Measurements from ENCODE around the gene GALNT18. TPM values are rescaled to one million over a fixed set of nuclear protein-coding genes. Genes with fewer than 3 reads are reported as not detected.
A peak's percentile ranks its signal among the peaks of the same experiment; 100 is the strongest.

The GALNT18 gene
- total RNA-seq, 1 donor from 2014 or later, result not detected

DNA sequence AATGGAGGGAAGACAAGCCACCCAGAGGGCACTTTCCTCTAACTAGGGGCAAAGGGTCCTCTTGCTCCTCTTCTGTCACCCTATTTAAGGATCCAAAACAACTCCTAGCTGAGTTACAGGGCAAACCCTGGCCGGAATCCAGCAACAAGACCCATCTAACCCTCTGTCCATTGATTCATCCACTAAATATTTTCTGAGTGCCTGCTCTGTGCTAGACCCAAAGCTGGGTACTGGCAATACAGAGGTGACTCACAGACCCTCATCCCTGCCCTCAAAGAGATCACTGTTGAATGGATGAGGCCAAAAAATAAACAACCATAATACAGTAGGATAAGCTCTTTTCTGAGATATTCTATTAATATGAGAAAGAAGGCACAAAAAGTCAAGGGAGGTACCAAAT is 4.3 kb upstream of the GALNT18 start:
- TF ChIP-seq, protein P1, sequence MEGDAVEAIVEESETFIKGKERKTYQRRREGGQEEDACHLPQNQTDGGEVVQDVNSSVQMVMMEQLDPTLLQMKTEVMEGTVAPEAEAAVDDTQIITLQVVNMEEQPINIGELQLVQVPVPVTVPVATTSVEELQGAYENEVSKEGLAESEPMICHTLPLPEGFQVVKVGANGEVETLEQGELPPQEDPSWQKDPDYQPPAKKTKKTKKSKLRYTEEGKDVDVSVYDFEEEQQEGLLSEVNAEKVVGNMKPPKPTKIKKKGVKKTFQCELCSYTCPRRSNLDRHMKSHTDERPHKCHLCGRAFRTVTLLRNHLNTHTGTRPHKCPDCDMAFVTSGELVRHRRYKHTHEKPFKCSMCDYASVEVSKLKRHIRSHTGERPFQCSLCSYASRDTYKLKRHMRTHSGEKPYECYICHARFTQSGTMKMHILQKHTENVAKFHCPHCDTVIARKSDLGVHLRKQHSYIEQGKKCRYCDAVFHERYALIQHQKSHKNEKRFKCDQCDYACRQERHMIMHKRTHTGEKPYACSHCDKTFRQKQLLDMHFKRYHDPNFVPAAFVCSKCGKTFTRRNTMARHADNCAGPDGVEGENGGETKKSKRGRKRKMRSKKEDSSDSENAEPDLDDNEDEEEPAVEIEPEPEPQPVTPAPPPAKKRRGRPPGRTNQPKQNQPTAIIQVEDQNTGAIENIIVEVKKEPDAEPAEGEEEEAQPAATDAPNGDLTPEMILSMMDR (IDR thresholded peaks at IDR 0.05), result no peak
- DNase-seq, result no peak
- ChIA-PET POLR2A (no interaction called here), CTCF (no interaction called here)
- intact Hi-C loops (cut with micrococcal nuclease), result no loop called here
- H3K36me3 Mint-ChIP-seq (ENCODE audit: low read depth), result no peaks in the 10 kb centered on the region
- ATAC-seq (ENCODE audit: low read depth), result no peak
- H3K9me3 Mint-ChIP-seq, result no peaks in the 10 kb centered on the region
- no peak overlapping the region for H3K27ac Mint-ChIP-seq
- no peak overlapping the region for H3K4me3 Mint-ChIP-seq
- peaks cover 12% of the 10 kb centered on the region for H3K4me1 Mint-ChIP-seq
- peaks cover 28% of the 10 kb centered on the region for H3K27me3 Mint-ChIP-seq

DNA sequence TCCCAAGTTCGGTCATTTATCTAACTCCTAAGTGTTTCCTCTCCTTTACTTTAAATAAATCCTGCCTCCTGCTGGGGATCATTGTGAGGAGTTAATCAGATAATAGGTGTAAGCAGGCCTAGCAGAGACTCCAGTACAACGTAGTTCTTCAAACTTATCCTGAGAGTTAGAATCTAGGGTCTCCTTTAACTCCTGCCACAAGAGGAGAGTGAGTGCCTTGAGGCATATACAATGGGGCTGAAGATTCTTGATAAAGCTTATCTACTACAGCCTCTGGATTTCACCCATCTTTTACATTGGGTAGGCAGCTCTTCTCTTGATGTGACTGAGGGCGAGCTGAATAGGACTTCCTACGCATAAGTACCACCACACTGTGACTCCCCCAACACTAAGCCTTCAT is 3.1 kb upstream of the GALNT18 start:
- Mint-ChIP-seq H3K4me1 (peaks cover 16% of the 10 kb centered on the region), H3K9me3 (no peaks in the 10 kb centered on the region), H3K4me3 (no peak overlapping the region), H3K36me3 (ENCODE audit: low read depth) (no peaks in the 10 kb centered on the region), H3K27ac (no peak overlapping the region), H3K27me3 (peaks cover 29% of the 10 kb centered on the region)
- no peak for DNase-seq
- POLR2A ChIA-PET, result no interaction called here
- TF ChIP-seq, protein P1 (IDR thresholded peaks at IDR 0.05), result no peak
- intact Hi-C loops (cut with micrococcal nuclease), result no loop called here
- ATAC-seq (ENCODE audit: low read depth), result no peak
- CTCF ChIA-PET, result no interaction called here

DNA sequence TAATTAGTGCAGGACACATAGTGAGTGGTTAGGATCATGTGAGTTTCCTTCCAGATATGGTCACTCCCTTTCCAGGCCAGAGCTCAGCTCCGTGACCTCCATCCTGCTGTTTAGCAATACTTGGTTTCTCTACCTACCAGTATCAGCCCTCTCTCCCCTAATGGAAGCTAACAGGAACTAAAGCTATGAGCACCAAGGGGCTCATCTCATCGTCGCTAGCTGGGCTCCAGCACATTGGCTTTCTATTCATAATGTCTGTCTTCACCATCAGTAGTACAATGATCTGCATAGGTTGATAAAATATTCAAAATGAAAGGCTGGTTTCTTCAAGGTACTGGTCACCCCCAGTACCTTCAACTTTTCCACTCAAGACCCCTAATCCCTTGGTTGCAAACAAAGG is 2.4 kb upstream of the GALNT18 start:
- Mint-ChIP-seq H3K4me3 (no peak overlapping the region), H3K4me1 (peaks cover 16% of the 10 kb centered on the region), H3K27me3 (peaks cover 34% of the 10 kb centered on the region), H3K36me3 (ENCODE audit: low read depth) (no peaks in the 10 kb centered on the region), H3K27ac (no peak overlapping the region), H3K9me3 (no peaks in the 10 kb centered on the region)
- TF ChIP-seq, protein P1 (IDR thresholded peaks at IDR 0.05), result no peak
- ChIA-PET CTCF (no interaction called here), POLR2A (no interaction called here)
- intact Hi-C loops (cut with micrococcal nuclease), result no loop called here
- DNase-seq, result no peak
- no peak for ATAC-seq (ENCODE audit: low read depth)

DNA sequence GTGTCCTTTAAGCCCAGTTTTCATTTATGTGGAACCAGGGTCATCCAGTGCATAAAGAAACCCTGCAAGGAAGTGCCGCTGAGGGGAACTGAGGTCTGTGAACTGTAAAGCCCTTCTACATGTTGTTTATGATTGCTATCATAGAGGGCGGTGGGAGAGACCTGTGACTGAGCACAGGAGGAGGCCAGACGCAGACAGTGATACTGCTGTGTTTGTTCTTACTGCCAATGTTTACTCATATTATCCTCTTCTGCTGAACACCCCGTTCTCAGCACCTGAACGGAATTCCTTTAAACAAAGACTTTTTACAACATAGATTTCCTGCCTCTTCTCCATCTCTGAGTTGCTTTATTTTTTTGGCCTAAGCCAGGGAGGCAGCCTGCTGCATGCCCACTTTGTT is 967 bp upstream of the GALNT18 start:
- Mint-ChIP-seq H3K4me3 (no peak overlapping the region), H3K27ac (no peak overlapping the region), H3K4me1 (peaks cover 16% of the 10 kb centered on the region), H3K27me3 (peaks cover 45% of the 10 kb centered on the region), H3K9me3 (no peaks in the 10 kb centered on the region), H3K36me3 (ENCODE audit: low read depth) (no peaks in the 10 kb centered on the region)
- intact Hi-C loops (cut with micrococcal nuclease), result no loop called here
- ATAC-seq (ENCODE audit: low read depth) (no peak), DNase-seq (no peak)
- ChIA-PET POLR2A (no interaction called here), CTCF (no interaction called here)
- TF ChIP-seq, protein P1 (IDR thresholded peaks at IDR 0.05), result no peak

DNA sequence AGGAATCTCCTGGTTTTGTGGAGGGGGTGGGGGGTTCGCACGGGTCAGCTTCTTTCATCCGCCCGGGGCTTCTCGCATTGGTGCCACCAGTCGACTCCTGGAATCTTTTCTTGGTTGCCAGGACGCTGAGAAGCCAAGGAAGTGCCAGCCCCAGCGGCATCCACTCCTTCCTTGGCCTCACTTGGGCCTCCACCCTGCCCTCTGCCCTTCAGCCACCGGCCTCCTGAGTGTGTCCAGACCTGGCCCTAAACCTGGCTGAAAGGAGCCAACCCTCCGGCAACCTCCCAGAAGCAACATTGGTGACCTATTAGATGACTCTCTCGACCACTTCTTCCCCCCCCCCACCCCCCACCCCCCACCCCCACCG is 518 bp upstream of the GALNT18 start:
- Mint-ChIP-seq H3K4me3 (peak overlapping the region; percentile 19), H3K27me3 (peaks cover 44% of the 10 kb centered on the region), H3K4me1 (peaks cover 16% of the 10 kb centered on the region), H3K9me3 (no peaks in the 10 kb centered on the region), H3K36me3 (ENCODE audit: low read depth) (no peaks in the 10 kb centered on the region), H3K27ac (no peak overlapping the region)
- intact Hi-C loops (cut with micrococcal nuclease), result no loop called here
- TF ChIP-seq, protein P1 (IDR thresholded peaks at IDR 0.05), result no peak
- DNase-seq (no peak), ATAC-seq (ENCODE audit: low read depth) (no peak)
- ChIA-PET CTCF (no interaction called here), POLR2A (no interaction called here)

Data from activated B cell treated with CpG ODN at 0.5 μM for 24 hours (primary cell).